AG04450 (cell line): ENCODE results near the gene ATP2C2. TPM values are rescaled to one million over a fixed set of nuclear protein-coding genes. Genes with fewer than 3 reads are reported as not detected.
"Not testable (repeated sequence)": the region's sequence is repeated elsewhere in the genome, so short reads cannot be mapped to it uniquely, and the experiment has no call there.

Experiments used
- CTCF ChIA-PET: fragments of 300-600, 350-600 bp; formaldehyde crosslinking; extraction: SDS; loops from one replicate; lab custom pipeline; 2022; ENCODE audit warnings: antibody characterized with exemption, inconsistent platforms; lab: Charles Lee
- POLR2A ChIA-PET: fragments of 350-600 bp; formaldehyde crosslinking; extraction: SDS; loops from one replicate; lab custom pipeline; 2021; ENCODE audit warnings: antibody characterized with exemption, inconsistent platforms; lab: Yijun Ruan, JAX
- DNase-seq: peaks from one replicate; pipeline ENCODE4 v3.0.0-alpha.2; 2011; ENCODE audit warnings: low read depth, low spot score
- H3K27ac ChIP-seq: one replicate; pipeline ENCODE4 v1.5.1; 2012; ENCODE audit warnings: low read depth, low read length, control low read depth
- H3K27me3 ChIP-seq: one replicate; pipeline ENCODE4 v1.6.0; 2012; ENCODE audit warnings: low read length; ENCODE audit not compliant: control insufficient read depth, insufficient read depth
- H3K4me3 ChIP-seq: 2 replicates; pipeline ENCODE4 v1.5.1; 2011; ENCODE audit warnings: mild to moderate bottlenecking, low read depth, low read length, control low read depth
- H3K9me3 ChIP-seq: 2 replicates; pipeline ENCODE4 v1.5.1; 2012; ENCODE audit warnings: low read length; ENCODE audit not compliant: control insufficient read depth, insufficient read depth
- CTCF ChIP-seq: IDR thresholded peaks from 2 replicates; pipeline ENCODE4 v1.5.1; 2011; ENCODE audit warnings: low read depth, low read length, control low read depth, inconsistent platforms
- polyA plus RNA-seq: library from polyadenylated mRNA; depleted of rRNA; stranded (reverse); fragments of >200 nt; gene quantifications from 2 replicates; pipeline ENCODE4 v1.2.3, GENCODE V29; 2011

The ATP2C2 gene
- polyA plus RNA-seq, 1 experiment: not detected

- no peak overlapping the region for H3K4me3 ChIP-seq
- no peak for TF ChIP-seq CTCF
- no peak for DNase-seq
- POLR2A ChIA-PET: no interaction called here
- peaks cover 4% of the 10 kb centered on the region; the same call in 1 of the 2 replicates for H3K9me3 ChIP-seq
- no peak overlapping the region for H3K27ac ChIP-seq
- peaks cover 18% of the 10 kb centered on the region for H3K27me3 ChIP-seq
- CTCF ChIA-PET: no interaction called here
Observed at GRCh38 chr16:84339766-84340165, 28.6 kb upstream of the ATP2C2 start.

- ChIA-PET CTCF (no interaction called here), POLR2A (no interaction called here)
- no peak overlapping the region for H3K4me3 ChIP-seq
- H3K9me3 ChIP-seq: peaks cover 4% of the 10 kb centered on the region; the same call in 1 of the 2 replicates
- no peak for TF ChIP-seq CTCF
- peaks cover 22% of the 10 kb centered on the region for H3K27me3 ChIP-seq
- DNase-seq: no peak
- no peak overlapping the region for H3K27ac ChIP-seq
Observed at GRCh38 chr16:84340325-84341040, 27.9 kb upstream of the ATP2C2 start.

- Histone ChIP-seq H3K4me3 (no peak overlapping the region), H3K27ac (no peak overlapping the region), H3K9me3 (peaks cover 4% of the 10 kb centered on the region; the same call in 1 of the 2 replicates), H3K27me3 (peaks cover 29% of the 10 kb centered on the region)
- ChIA-PET POLR2A (no interaction called here), CTCF (no interaction called here)
- DNase-seq: no peak
- no peak for TF ChIP-seq CTCF
Observed at GRCh38 chr16:84341528-84342295, 26.6 kb upstream of the ATP2C2 start.

GRCh38 chr16:84343800-84344199 is 24.5 kb upstream of the ATP2C2 start:
- POLR2A ChIA-PET, H3K9me3 ChIP-seq, DNase-seq: not testable (repeated sequence)

GRCh38 chr16:84344781-84345180 is 23.6 kb upstream of the ATP2C2 start:
- no peak overlapping the region for H3K27ac ChIP-seq
- CTCF ChIA-PET: interaction anchor here (1.4 kb wide), 1 partner anchor 68 kb away, joined by 5 read pairs; no protein-coding TSS in a partner anchor
- DNase-seq: no peak
- peaks cover 35% of the 10 kb centered on the region for H3K27me3 ChIP-seq
- no peaks in the 10 kb centered on the region for H3K9me3 ChIP-seq
- TF ChIP-seq CTCF: no peak
- H3K4me3 ChIP-seq: no peak overlapping the region
- POLR2A ChIA-PET: no interaction called here

More at GRCh38 chr16:84343800-84344199, 24.5 kb upstream of the ATP2C2 start:
- CTCF ChIA-PET, H3K4me3 ChIP-seq, H3K27ac ChIP-seq: not testable (repeated sequence)
- H3K27me3 ChIP-seq: peaks cover 32% of the 10 kb centered on the region
